Loucy (cell line): ENCODE measurements around the gene GINS1.

Experiments used
- EZH2phosphoT487 ChIP-seq: fragments of 200-600 bp; IDR thresholded peaks from 2 replicates; pipeline ENCODE4 v1.6.1; 2018; ENCODE audit warnings: antibody characterized with exemption, mild to moderate bottlenecking, moderate library complexity, borderline replicate concordance
- TF ChIP-seq, protein P1 (sequence below): fragments of 200-600 bp; sonication (generic); conservative IDR thresholded peaks from 2 replicates; pipeline ENCODE4 v1.5.1; 2014; ENCODE audit warnings: mild to moderate bottlenecking, antibody characterized with exemption, low read length

DNA sequence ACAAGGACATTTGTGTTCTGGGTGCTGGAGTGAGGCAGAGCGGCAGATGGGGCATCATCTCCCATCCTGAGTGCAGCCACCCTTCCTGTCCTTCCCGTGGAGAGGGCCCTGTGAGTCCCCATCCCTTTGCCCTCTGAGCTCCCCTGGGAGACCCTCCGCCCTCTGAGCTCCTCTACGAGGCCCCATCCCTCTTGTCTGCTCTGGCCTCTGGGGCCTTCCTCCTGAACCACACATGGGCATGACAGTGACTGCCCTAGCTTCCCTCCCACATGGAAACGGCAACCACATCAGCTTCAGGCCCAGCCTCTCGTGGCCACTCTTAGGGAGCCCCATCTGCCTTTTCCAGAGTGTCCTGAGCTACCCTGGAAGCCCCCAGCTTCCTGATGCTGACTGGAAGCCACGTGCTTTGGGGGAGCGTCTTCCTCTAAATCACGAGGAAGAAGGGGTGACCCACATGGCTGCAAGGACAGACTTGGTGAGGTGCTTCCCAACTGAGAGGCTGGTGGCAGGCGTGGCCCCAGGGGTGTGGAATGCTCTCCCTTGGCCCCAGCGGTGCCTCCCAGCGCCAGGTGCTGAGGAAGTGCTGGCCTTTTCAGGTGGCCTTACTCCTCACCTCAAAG is 52.6 kb downstream of the GINS1 start:
- TF ChIP-seq, protein P1, sequence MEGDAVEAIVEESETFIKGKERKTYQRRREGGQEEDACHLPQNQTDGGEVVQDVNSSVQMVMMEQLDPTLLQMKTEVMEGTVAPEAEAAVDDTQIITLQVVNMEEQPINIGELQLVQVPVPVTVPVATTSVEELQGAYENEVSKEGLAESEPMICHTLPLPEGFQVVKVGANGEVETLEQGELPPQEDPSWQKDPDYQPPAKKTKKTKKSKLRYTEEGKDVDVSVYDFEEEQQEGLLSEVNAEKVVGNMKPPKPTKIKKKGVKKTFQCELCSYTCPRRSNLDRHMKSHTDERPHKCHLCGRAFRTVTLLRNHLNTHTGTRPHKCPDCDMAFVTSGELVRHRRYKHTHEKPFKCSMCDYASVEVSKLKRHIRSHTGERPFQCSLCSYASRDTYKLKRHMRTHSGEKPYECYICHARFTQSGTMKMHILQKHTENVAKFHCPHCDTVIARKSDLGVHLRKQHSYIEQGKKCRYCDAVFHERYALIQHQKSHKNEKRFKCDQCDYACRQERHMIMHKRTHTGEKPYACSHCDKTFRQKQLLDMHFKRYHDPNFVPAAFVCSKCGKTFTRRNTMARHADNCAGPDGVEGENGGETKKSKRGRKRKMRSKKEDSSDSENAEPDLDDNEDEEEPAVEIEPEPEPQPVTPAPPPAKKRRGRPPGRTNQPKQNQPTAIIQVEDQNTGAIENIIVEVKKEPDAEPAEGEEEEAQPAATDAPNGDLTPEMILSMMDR, result no peak
- TF ChIP-seq EZH2phosphoT487, result no peak
